EH (cell line): Measurements from ENCODE around the gene NTMT1.

Experiments
- DNase-seq: peaks from one replicate; pipeline ENCODE4 v3.0.0-alpha.2; 2015; ENCODE audit warnings: low read depth

The NTMT1 gene

GRCh38 chr9:129678844-129679243, 52.9 kb downstream of the NTMT1 start:
- no peak for DNase-seq

- DNase-seq, result no peak
Observed at GRCh38 chr9:129679537-129679936, 53.6 kb downstream of the NTMT1 start.

GRCh38 chr9:129681924-129682323, 56.0 kb downstream of the NTMT1 start:
- DNase-seq, result no peak

- no peak for DNase-seq
Observed at GRCh38 chr9:129682381-129682780, 56.4 kb downstream of the NTMT1 start.

GRCh38 chr9:129685220-129685932, 59.4 kb downstream of the NTMT1 start:
- peak; percentile 77 for DNase-seq
